Glutamatergic neuron (in vitro differentiated cells): Measurements from ENCODE around the gene GPR183. TPM values are rescaled to one million over a fixed set of nuclear protein-coding genes. Genes with fewer than 3 reads are reported as not detected.

ENCODE experiments used
- DNase-seq: peaks from one replicate; pipeline ENCODE4 v3.0.0; 2022
- H3K27ac Mint-ChIP-seq: one replicate; pipeline ENCODE4 v1.8.0; 2020; ENCODE audit warnings: mild to moderate bottlenecking, mixed read lengths, inconsistent platforms; ENCODE audit not compliant: unreplicated experiment
- H3K27me3 Mint-ChIP-seq: one replicate; pipeline ENCODE4 v1.8.0; 2020; ENCODE audit warnings: mild to moderate bottlenecking, moderate library complexity, mixed read lengths, inconsistent platforms; ENCODE audit not compliant: unreplicated experiment
- H3K36me3 Mint-ChIP-seq: one replicate; pipeline ENCODE4 v1.8.0; 2020; ENCODE audit warnings: mild to moderate bottlenecking, mixed read lengths, inconsistent platforms; ENCODE audit not compliant: unreplicated experiment
- H3K4me1 Mint-ChIP-seq: one replicate; pipeline ENCODE4 v1.8.0; 2020; ENCODE audit warnings: mild to moderate bottlenecking, low read depth, mixed read lengths, inconsistent platforms; ENCODE audit not compliant: unreplicated experiment
- H3K4me3 Mint-ChIP-seq: one replicate; pipeline ENCODE4 v1.8.0; 2020; ENCODE audit warnings: mild to moderate bottlenecking, mixed read lengths, inconsistent platforms; ENCODE audit not compliant: unreplicated experiment
- H3K9me3 Mint-ChIP-seq: one replicate; pipeline ENCODE4 v1.8.0; 2020; ENCODE audit warnings: mild to moderate bottlenecking, moderate library complexity, mixed read lengths, inconsistent platforms; ENCODE audit not compliant: unreplicated experiment
- total RNA-seq: library from RNA; stranded (reverse); fragmentation: NEBNext Ultra II Directional; extraction: Animal tissue kit (Norgen Biotek cat#: 25700); gene quantifications from one replicate; pipeline ENCODE4 v1.2.1, GENCODE V29; 2021; ENCODE audit not compliant: unreplicated experiment
- TF ChIP-seq, protein P1 (sequence below): fragments of 200-600 bp; sonication (generic); IDR thresholded peaks from one replicate; pipeline ENCODE4 v1.5.0; 2021; ENCODE audit not compliant: partially characterized antibody, unreplicated experiment

Gene GPR183
- total RNA-seq, 1 donor from 2014 or later: not detected

DNA sequence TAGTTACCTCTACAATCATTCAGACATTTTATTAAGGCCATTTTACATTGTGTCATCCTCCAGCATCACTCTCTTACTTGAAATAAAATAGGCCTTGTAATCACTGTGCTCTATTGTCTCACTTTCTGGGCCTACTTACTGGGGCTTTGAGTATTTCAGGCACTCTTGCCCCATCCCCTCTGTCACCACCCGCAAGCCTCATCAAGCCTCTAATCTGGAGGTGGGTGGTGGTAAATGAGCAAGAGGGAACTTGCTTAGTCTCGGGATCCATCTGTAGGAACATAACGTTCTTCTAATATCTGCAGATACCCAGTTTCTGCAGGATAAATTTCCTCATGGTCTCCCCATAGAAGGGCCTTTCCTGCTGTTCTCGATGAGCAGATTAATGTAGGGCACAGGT lies 29.6 kb downstream of the GPR183 start:
- TF ChIP-seq, protein P1, sequence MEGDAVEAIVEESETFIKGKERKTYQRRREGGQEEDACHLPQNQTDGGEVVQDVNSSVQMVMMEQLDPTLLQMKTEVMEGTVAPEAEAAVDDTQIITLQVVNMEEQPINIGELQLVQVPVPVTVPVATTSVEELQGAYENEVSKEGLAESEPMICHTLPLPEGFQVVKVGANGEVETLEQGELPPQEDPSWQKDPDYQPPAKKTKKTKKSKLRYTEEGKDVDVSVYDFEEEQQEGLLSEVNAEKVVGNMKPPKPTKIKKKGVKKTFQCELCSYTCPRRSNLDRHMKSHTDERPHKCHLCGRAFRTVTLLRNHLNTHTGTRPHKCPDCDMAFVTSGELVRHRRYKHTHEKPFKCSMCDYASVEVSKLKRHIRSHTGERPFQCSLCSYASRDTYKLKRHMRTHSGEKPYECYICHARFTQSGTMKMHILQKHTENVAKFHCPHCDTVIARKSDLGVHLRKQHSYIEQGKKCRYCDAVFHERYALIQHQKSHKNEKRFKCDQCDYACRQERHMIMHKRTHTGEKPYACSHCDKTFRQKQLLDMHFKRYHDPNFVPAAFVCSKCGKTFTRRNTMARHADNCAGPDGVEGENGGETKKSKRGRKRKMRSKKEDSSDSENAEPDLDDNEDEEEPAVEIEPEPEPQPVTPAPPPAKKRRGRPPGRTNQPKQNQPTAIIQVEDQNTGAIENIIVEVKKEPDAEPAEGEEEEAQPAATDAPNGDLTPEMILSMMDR: no peak
- no peaks in the 10 kb centered on the region for H3K9me3 Mint-ChIP-seq
- peaks cover 2% of the 10 kb centered on the region for H3K27me3 Mint-ChIP-seq
- no peaks in the 10 kb centered on the region for H3K4me1 Mint-ChIP-seq
- no peak overlapping the region for H3K4me3 Mint-ChIP-seq
- DNase-seq: no peak
- H3K27ac Mint-ChIP-seq: no peak overlapping the region
- H3K36me3 Mint-ChIP-seq: no peaks in the 10 kb centered on the region

DNA sequence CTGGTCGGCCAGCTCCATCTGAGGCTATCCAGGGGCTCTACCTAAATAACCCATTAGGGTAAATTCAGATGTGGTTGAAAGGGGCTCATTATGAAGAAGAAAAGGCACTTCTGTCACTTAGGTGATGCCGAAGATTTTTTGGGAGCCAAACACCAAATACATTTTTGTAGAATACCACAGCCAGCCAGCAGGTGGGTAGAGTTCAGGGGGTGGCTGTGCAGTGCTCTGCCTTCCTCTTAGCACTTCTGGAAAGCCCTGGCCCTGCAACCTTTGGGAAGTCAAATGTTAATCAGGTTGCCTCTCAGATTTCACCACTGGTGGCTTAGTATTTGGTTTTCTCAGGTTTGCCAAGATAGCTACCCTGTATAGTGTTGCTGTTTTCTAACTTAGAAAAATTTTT lies 30.5 kb downstream of the GPR183 start:
- Mint-ChIP-seq H3K27ac (no peak overlapping the region), H3K27me3 (peaks cover 2% of the 10 kb centered on the region), H3K4me1 (no peaks in the 10 kb centered on the region), H3K4me3 (no peak overlapping the region), H3K9me3 (no peaks in the 10 kb centered on the region), H3K36me3 (no peaks in the 10 kb centered on the region)
- DNase-seq: no peak
- TF ChIP-seq, protein P1: no peak

DNA sequence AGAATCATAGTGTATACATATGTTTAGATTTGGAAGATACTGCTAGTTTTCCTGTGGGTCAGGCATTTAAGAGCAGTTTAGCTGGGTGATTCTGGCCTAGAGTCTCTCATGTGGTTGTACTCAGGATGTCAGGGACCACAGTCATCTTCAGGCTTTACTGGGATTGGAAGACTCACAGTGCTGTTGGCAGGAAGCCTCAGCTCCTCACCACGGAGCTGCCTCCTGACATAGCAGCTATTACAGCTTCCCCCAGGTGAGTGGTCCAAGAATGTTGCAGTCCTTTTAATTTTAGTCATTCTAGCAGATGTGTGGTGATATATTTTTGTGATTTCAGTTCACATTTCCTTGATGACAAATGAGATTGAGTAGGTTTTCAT lies 32.1 kb downstream of the GPR183 start:
- Mint-ChIP-seq H3K27ac (no peak overlapping the region), H3K9me3 (no peaks in the 10 kb centered on the region), H3K4me1 (no peaks in the 10 kb centered on the region)

DNA sequence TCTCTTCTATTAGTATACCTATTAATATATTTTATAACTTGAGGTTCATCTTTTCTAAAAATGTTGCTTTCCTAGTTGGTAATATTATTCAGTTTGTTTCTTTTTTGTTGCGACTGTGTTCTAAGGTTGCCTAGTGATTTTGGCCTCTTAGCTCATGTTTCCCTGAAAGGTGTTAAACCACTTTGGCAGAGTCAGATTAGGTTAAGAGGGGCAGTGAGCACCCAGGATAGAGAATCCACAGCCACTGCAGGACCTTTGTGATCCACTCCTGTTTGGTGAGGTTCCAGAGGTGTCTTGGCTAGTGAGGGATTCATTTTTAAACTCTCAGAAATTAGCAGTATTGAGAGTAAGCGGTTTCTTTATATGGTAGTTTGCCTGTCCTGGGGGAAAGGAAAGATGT lies 34.1 kb downstream of the GPR183 start:
- Mint-ChIP-seq H3K4me3 (no peak overlapping the region), H3K27ac (no peak overlapping the region), H3K36me3 (no peaks in the 10 kb centered on the region), H3K9me3 (no peaks in the 10 kb centered on the region), H3K27me3 (peaks cover 2% of the 10 kb centered on the region), H3K4me1 (no peaks in the 10 kb centered on the region)
- no peak for DNase-seq
- TF ChIP-seq, protein P1: no peak

More for the DNA sequence above, 32.1 kb downstream of the GPR183 start:
- Mint-ChIP-seq H3K36me3 (no peaks in the 10 kb centered on the region), H3K27me3 (peaks cover 2% of the 10 kb centered on the region), H3K4me3 (no peak overlapping the region)
- TF ChIP-seq, protein P1: no peak
- no peak for DNase-seq

DNA sequence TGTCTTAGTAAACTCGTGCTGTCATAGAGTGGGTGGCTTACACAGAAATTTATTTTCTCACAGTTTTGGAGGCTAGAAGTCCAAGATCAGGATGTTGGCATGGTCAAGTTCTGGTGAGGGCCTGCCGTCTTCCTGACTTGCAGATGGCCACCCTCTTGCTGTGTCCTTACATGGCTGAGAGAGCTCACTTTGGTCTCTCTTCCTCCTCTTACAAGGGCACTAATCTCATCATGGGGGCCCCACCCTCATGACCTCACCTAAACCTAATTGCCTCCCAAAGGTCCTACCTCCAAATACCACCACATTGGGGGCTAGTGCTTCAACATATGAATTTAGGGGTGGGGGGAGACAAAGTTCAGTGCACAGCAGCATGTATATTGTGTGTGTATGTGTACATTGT lies 34.7 kb downstream of the GPR183 start:
- no peak overlapping the region for H3K4me3 Mint-ChIP-seq
- TF ChIP-seq, protein P1: no peak
- H3K36me3 Mint-ChIP-seq: no peaks in the 10 kb centered on the region
- no peak overlapping the region for H3K27ac Mint-ChIP-seq
- no peaks in the 10 kb centered on the region for H3K4me1 Mint-ChIP-seq
- no peak for DNase-seq
- H3K9me3 Mint-ChIP-seq: no peaks in the 10 kb centered on the region
- H3K27me3 Mint-ChIP-seq: peaks cover 2% of the 10 kb centered on the region
